HEK293 (cell line): ENCODE measurements around the gene ATP7B.
A peak's percentile ranks its signal among the peaks of the same experiment; 100 is the strongest.

Experiments used
- CTCF ChIA-PET: fragments of 350-600 bp; formaldehyde crosslinking; extraction: SDS; loops from one replicate; lab custom pipeline; 2021; ENCODE audit warnings: antibody characterized with exemption; lab: Yijun Ruan, JAX
- POLR2A ChIA-PET: fragments of 300-600 bp; formaldehyde crosslinking; extraction: SDS; loops from one replicate; lab custom pipeline; 2020; ENCODE audit warnings: antibody characterized with exemption, inconsistent platforms; lab: Yijun Ruan, JAX
- H3K27ac ChIP-seq: fragments of 200-500 bp; sonication (Bioruptor generic); 2 replicates; pipeline ENCODE4 v1.5.1; 2014; ENCODE audit warnings: low read depth, low read length, control low read depth, inconsistent platforms; ENCODE audit errors: extremely low read depth
- H3K36me3 ChIP-seq, 2 experiments: fragments of 200-500 bp in 1 of 2; sonication (Bioruptor generic) in 1 of 2; 1 replicate in 1 of 2; 2 replicates in 1 of 2; pipeline ENCODE4 v1.5.1; 2014 to 2017; ENCODE audit warnings: inconsistent platforms in 2 of 2, low read length in 2 of 2; ENCODE audit not compliant: control insufficient read depth in 2 of 2, insufficient read depth in 1 of 2
- H3K4me1 ChIP-seq: fragments of 200-500 bp; sonication (Bioruptor generic); 2 replicates; pipeline ENCODE4 v1.5.1; 2014; ENCODE audit warnings: mild to moderate bottlenecking, low read length, inconsistent platforms; ENCODE audit not compliant: control insufficient read depth, insufficient read depth
- H3K4me3 ChIP-seq: 2 replicates; pipeline ENCODE4 v1.5.1; 2011; ENCODE audit warnings: low read depth, mild to moderate bottlenecking, control low read depth, low read length, moderate library complexity
- H3K9me3 ChIP-seq: fragments of 200-500 bp; sonication (Bioruptor generic); 2 replicates; pipeline ENCODE4 v1.5.1; 2014; ENCODE audit warnings: low read depth, low read length, inconsistent platforms; ENCODE audit not compliant: control insufficient read depth, insufficient read depth
- BCL11A ChIP-seq: fragments of 450-650 bp; formaldehyde crosslinking; IDR thresholded peaks from 2 replicates; pipeline ENCODE4 v1.5.1; 2016; ENCODE audit warnings: low read depth, missing biosample characterization, missing genetic modification characterization
- EGR2 ChIP-seq: fragments of 450-650 bp; formaldehyde crosslinking; IDR thresholded peaks from 2 replicates; pipeline ENCODE4 v1.5.1; 2016; ENCODE audit warnings: low read depth, missing biosample characterization, missing genetic modification characterization
- GLIS2 ChIP-seq: fragments of 450-650 bp; formaldehyde crosslinking; IDR thresholded peaks from 2 replicates; pipeline ENCODE4 v1.5.1; 2016; ENCODE audit warnings: missing biosample characterization, missing genetic modification characterization
- KLF10 ChIP-seq: fragments of 450-650 bp; IDR thresholded peaks from 2 replicates; pipeline ENCODE4 v1.5.1; 2018; ENCODE audit warnings: missing biosample characterization, mild to moderate bottlenecking, missing genetic modification characterization
- KLF16 ChIP-seq: fragments of 450-650 bp; formaldehyde crosslinking; IDR thresholded peaks from 2 replicates; pipeline ENCODE4 v1.5.1; 2017; ENCODE audit warnings: missing biosample characterization, missing genetic modification characterization
- MEIS1 ChIP-seq: sonication (generic); formaldehyde crosslinking; IDR thresholded peaks from 2 replicates; pipeline ENCODE4 v1.8.1; 2022; ENCODE audit warnings: missing genetic modification reagents, mild to moderate bottlenecking, borderline replicate concordance
- OSR2 ChIP-seq: fragments of 450-650 bp; formaldehyde crosslinking; IDR thresholded peaks from 2 replicates; pipeline ENCODE4 v1.5.1; 2016; ENCODE audit warnings: missing biosample characterization, missing genetic modification characterization
- WT1 ChIP-seq: fragments of 450-650 bp; formaldehyde crosslinking; IDR thresholded peaks from 2 replicates; pipeline ENCODE4 v1.5.1; 2016; ENCODE audit warnings: missing biosample characterization, missing genetic modification characterization
- ZBTB26 ChIP-seq: fragments of 450-650 bp; formaldehyde crosslinking; optimal IDR thresholded peaks from 2 replicates; pipeline ENCODE3; 2016; ENCODE audit warnings: missing biosample characterization, mild to moderate bottlenecking, missing genetic modification characterization
- ZNF202 ChIP-seq: fragments of 450-650 bp; formaldehyde crosslinking; IDR thresholded peaks from 2 replicates; pipeline ENCODE4 v1.5.1; 2016; ENCODE audit warnings: missing biosample characterization, missing genetic modification characterization, borderline replicate concordance
- ZNF23 ChIP-seq: fragments of 450-650 bp; formaldehyde crosslinking; IDR thresholded peaks from 2 replicates; pipeline ENCODE4 v1.5.1; 2016; ENCODE audit warnings: missing biosample characterization, missing genetic modification characterization, borderline replicate concordance
- ZNF248 ChIP-seq: fragments of 450-650 bp; formaldehyde crosslinking; IDR thresholded peaks from 2 replicates; pipeline ENCODE4 v1.5.1; 2017; ENCODE audit warnings: missing biosample characterization, missing genetic modification characterization
- ZNF449 ChIP-seq: fragments of 450-650 bp; formaldehyde crosslinking; IDR thresholded peaks from 2 replicates; pipeline ENCODE4 v1.5.1; 2017; ENCODE audit warnings: missing biosample characterization, mild to moderate bottlenecking, missing genetic modification characterization, moderate library complexity
- ZNF514 ChIP-seq: fragments of 450-650 bp; formaldehyde crosslinking; IDR thresholded peaks from 2 replicates; pipeline ENCODE4 v1.5.1; 2016; ENCODE audit warnings: missing biosample characterization, missing genetic modification characterization
- ZNF544 ChIP-seq: fragments of 450-650 bp; formaldehyde crosslinking; IDR thresholded peaks from 2 replicates; pipeline ENCODE4 v1.5.0; 2017; ENCODE audit warnings: missing biosample characterization, missing genetic modification characterization
- ZNF549 ChIP-seq: fragments of 450-650 bp; IDR thresholded peaks from 2 replicates; pipeline ENCODE4 v1.5.1; 2018; ENCODE audit warnings: missing biosample characterization, missing genetic modification characterization, mild to moderate bottlenecking, inconsistent platforms, moderate library complexity
- ZNF623 ChIP-seq: fragments of 450-650 bp; formaldehyde crosslinking; IDR thresholded peaks from 2 replicates; pipeline ENCODE4 v1.5.1; 2016; ENCODE audit warnings: missing biosample characterization, missing genetic modification characterization
- ZNF639 ChIP-seq: fragments of 450-650 bp; formaldehyde crosslinking; IDR thresholded peaks from 2 replicates; pipeline ENCODE4 v1.5.1; 2016; ENCODE audit warnings: missing biosample characterization, missing genetic modification characterization
- ZNF654 ChIP-seq: fragments of 450-650 bp; formaldehyde crosslinking; IDR thresholded peaks from 2 replicates; pipeline ENCODE4 v1.5.1; 2016; ENCODE audit warnings: low read depth, missing biosample characterization, missing genetic modification characterization

Gene ATP7B

GRCh38 chr13:52002361-52002760, 8.9 kb downstream of the ATP7B start:
- TF ChIP-seq ZNF23 (tag by site-specific recombination): no peak
- no peak for TF ChIP-seq KLF10 (tag by site-specific recombination)
- TF ChIP-seq ZNF623 (tag by site-specific recombination): no peak
- no peak for TF ChIP-seq ZNF549 (tag by site-specific recombination)
- TF ChIP-seq ZNF202: no peak
- no peak for TF ChIP-seq BCL11A (tag by site-specific recombination)
- no peak for TF ChIP-seq MEIS1 (CRISPR knock-in tag)
- TF ChIP-seq ZNF514 (tag by site-specific recombination): no peak
- no peak for TF ChIP-seq ZNF449 (tag by site-specific recombination)
- no peak for TF ChIP-seq ZNF544 (tag by site-specific recombination)
- no peak for TF ChIP-seq OSR2 (tag by site-specific recombination)
- no peak for TF ChIP-seq KLF16 (tag by site-specific recombination)
- H3K4me1 ChIP-seq: peaks cover 10% of the 10 kb centered on the region
- ChIA-PET POLR2A (interaction anchor here (0.6 kb wide), 1 partner anchor 26 kb away, joined by 3 read pairs; no protein-coding TSS in a partner anchor), CTCF (interaction anchor here (0.6 to 2.6 kb wide), 5 partner anchors 10 to 225 kb away, joined by 3 to 16 read pairs (median 3); no protein-coding TSS in a partner anchor)
- H3K27ac ChIP-seq: no peak overlapping the region
- no peaks in the 10 kb centered on the region for H3K9me3 ChIP-seq
- no peak overlapping the region for H3K4me3 ChIP-seq
- H3K36me3 ChIP-seq: no peaks in the 10 kb centered on the region

- ChIA-PET POLR2A (no interaction called here), CTCF (interaction anchor here (0.6 to 2.6 kb wide), 10 partner anchors 9 to 561 kb away, joined by 3 to 16 read pairs (median 4); partner anchors contain the start of gene ALG11)
- peaks cover 12% of the 10 kb centered on the region for H3K4me1 ChIP-seq
Measured at GRCh38 chr13:52001120-52001731, 10.0 kb downstream of the ATP7B start.

GRCh38 chr13:51999921-52000320, 11.3 kb downstream of the ATP7B start:
- Histone ChIP-seq H3K36me3 (no peaks in the 10 kb centered on the region), H3K27ac (no peak overlapping the region), H3K4me1 (peaks cover 14% of the 10 kb centered on the region), H3K9me3 (no peaks in the 10 kb centered on the region), H3K4me3 (no peak overlapping the region)
- POLR2A ChIA-PET: no interaction called here
- CTCF ChIA-PET: interaction anchor here (1.0 to 2.6 kb wide), 3 partner anchors 8 to 127 kb away, joined by 3 to 16 read pairs (median 4); no protein-coding TSS in a partner anchor
- TF ChIP-seq ZNF639 (tag by site-specific recombination) (no peak), EGR2 (tag by site-specific recombination) (0 out of 2 replicates have a peak, but pooled peaks have one; percentile 21), GLIS2 (0 out of 2 replicates have a peak, but pooled peaks have one; percentile 49), ZNF248 (tag by site-specific recombination) (no peak)

More at GRCh38 chr13:52001120-52001731, 10.0 kb downstream of the ATP7B start:
- Histone ChIP-seq H3K9me3 (no peaks in the 10 kb centered on the region), H3K36me3 (no peaks in the 10 kb centered on the region), H3K27ac (no peak overlapping the region), H3K4me3 (no peak overlapping the region)
- no peak for TF ChIP-seq WT1
- TF ChIP-seq ZNF654 (tag by site-specific recombination): peak; percentile 51
- peak; percentile 10 for TF ChIP-seq ZBTB26 (tag by site-specific recombination)
